ENCODE data around the gene SHB.
"Not testable (repeated sequence)": the region's sequence is repeated elsewhere in the genome, so short reads cannot be mapped to it uniquely, and the experiment has no call there.

SHB gene

GRCh38 chr9:37913480-37914153 is 155.4 kb downstream of the SHB start:
- DNase-seq, result no peak

GRCh38 chr9:37911271-37911681 is 157.8 kb downstream of the SHB start:
- DNase-seq, result no peak

GRCh38 chr9:37910271-37910670 is 158.8 kb downstream of the SHB start:
- DNase-seq, result no peak

- DNase-seq, result not testable (repeated sequence)
Measured at GRCh38 chr9:37909836-37910235, 159.2 kb downstream of the SHB start.

- no peak for DNase-seq
Measured at GRCh38 chr9:37909326-37909725, 159.7 kb downstream of the SHB start.

GRCh38 chr9:37908698-37909186 is 160.3 kb downstream of the SHB start:
- DNase-seq, result no peak

- DNase-seq, result no peak
Measured at GRCh38 chr9:37908283-37908682, 160.7 kb downstream of the SHB start.

GRCh38 chr9:37906312-37907239 is 162.5 kb downstream of the SHB start:
- DNase-seq, result no peak

GRCh38 chr9:37905776-37906175 is 163.3 kb downstream of the SHB start:
- DNase-seq, result no peak

GRCh38 chr9:37905131-37905505 is 163.9 kb downstream of the SHB start:
- DNase-seq, result no peak

- no peak for DNase-seq
Measured at GRCh38 chr9:37904445-37905130, 164.4 kb downstream of the SHB start.

- DNase-seq, result peak; percentile 36
Measured at GRCh38 chr9:37903647-37904444, 165.2 kb downstream of the SHB start, which contains the start of gene SLC25A51. TSS of gene SLC25A51 (minus strand) at chr9:37904127. CDS start at chr9:37888550, 15,577 bp downstream.

GRCh38 chr9:37902796-37903646 is 166.0 kb downstream of the SHB start:
- no peak for DNase-seq

GRCh38 chr9:37902131-37902530 is 166.9 kb downstream of the SHB start:
- DNase-seq, result no peak

- no peak for DNase-seq
Measured at GRCh38 chr9:37899041-37899440, 170.0 kb downstream of the SHB start.

GRCh38 chr9:37897665-37898064 is 171.4 kb downstream of the SHB start:
- no peak for DNase-seq

GRCh38 chr9:37892063-37892462 is 177.0 kb downstream of the SHB start:
- no peak for DNase-seq

- not testable (repeated sequence) for DNase-seq
Measured at GRCh38 chr9:37891042-37891441, 178.0 kb downstream of the SHB start.

GRCh38 chr9:37889536-37889935 is 179.5 kb downstream of the SHB start:
- no peak for DNase-seq

- not testable (repeated sequence) for DNase-seq
Measured at GRCh38 chr9:37887977-37888583, 180.9 kb downstream of the SHB start.

GRCh38 chr9:37880916-37881479 is 188.0 kb downstream of the SHB start:
- DNase-seq, result no peak

All from NCI-H187 treated with DMSO at 0.1 percent for 48 hours (cell line).